ENCODE results near the gene TTC34. TPM values are rescaled to one million over a fixed set of nuclear protein-coding genes. Genes with fewer than 3 reads are reported as not detected.

TTC34 gene
- total RNA-seq, 4 donors from 2014 or later, result 0.04 to 0.19 (median 0.15) TPM; not detected in 1

DNA sequence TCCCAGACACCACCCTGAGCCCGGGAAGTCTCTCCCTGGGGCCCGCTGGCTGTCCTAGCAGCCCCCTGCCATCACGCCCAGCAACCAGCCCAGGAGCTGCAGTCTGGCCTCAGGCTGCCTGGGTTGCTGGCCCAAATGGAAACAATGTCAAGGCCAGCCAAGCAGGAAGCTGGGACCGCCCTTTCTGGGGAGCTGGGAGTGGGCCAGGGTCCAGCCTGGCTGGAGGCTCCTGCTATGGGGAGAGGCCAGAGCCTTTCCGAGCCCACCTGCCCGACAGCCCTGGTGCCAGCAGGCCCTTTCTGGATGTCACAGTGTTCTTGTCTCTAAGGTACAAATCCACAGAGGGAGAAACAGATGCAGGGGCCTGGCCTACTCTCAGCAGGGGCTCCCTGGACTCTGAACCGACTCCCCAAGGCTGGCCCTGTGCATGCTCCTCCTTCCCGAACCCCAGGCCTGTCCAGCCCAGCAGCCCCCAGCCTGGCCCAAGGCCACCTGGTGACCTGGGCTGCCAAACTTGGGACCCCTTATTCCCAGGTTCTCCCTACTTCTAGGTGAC, 167.5 kb downstream of the TTC34 start:
- intact Hi-C loops (cut with DNase I), result no loop called here

DNA sequence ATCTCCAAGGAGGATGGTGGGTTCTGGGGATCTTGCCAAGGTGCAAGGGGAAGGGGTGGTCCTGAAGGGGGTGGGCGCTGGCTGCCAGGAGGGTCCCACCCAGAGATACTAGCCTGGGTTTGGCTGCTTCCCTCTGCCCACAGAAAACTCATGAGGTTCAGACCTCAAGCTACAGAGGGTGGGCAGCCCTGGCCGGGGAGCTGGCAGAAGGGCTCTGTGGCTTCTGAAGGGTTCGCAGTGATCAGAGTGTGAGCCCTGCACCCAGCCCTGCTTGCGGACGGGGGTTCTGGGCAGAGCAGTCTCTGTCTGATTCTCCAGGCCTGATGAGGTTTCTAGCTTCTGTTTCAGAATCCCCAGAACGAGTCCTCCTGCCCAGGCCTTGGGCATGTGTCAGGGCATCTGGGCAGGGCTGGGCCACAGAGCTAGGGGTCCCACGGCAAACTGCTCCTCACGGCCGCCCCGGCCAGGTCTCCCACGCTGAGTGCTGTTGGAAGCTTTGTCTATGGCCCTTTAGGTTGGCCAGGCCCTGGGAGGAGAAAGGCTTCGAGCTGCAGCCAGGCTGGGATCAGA, 168.0 kb downstream of the TTC34 start:
- DNase-seq, result no peak
- TF ChIP-seq, protein P1, sequence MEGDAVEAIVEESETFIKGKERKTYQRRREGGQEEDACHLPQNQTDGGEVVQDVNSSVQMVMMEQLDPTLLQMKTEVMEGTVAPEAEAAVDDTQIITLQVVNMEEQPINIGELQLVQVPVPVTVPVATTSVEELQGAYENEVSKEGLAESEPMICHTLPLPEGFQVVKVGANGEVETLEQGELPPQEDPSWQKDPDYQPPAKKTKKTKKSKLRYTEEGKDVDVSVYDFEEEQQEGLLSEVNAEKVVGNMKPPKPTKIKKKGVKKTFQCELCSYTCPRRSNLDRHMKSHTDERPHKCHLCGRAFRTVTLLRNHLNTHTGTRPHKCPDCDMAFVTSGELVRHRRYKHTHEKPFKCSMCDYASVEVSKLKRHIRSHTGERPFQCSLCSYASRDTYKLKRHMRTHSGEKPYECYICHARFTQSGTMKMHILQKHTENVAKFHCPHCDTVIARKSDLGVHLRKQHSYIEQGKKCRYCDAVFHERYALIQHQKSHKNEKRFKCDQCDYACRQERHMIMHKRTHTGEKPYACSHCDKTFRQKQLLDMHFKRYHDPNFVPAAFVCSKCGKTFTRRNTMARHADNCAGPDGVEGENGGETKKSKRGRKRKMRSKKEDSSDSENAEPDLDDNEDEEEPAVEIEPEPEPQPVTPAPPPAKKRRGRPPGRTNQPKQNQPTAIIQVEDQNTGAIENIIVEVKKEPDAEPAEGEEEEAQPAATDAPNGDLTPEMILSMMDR (IDR thresholded peaks at IDR 0.05), result no peak
- TF ChIP-seq POLR2A (IDR thresholded peaks at IDR 0.05), result no peak

More for the DNA sequence above, 167.5 kb downstream of the TTC34 start:
- H3K27me3 ChIP-seq, result peaks cover 4 to 91% (median 8%) of the 10 kb centered on the region in 4 donors
- peaks cover 0 to 13% (median 4%) of the 10 kb centered on the region in 3 donors for H3K9me3 ChIP-seq
- TF ChIP-seq, protein P1 (IDR thresholded peaks at IDR 0.05), result no peak
- no peak for TF ChIP-seq POLR2A (IDR thresholded peaks at IDR 0.05)
- no peak overlapping the region for H3K4me3 ChIP-seq
- no peak overlapping the region for H3K27ac ChIP-seq
- no peak for DNase-seq
- H3K4me1 ChIP-seq, result peaks cover 0 to 2% (median under 1%) of the 10 kb centered on the region in 3 donors
- no peaks in the 10 kb centered on the region for H3K36me3 ChIP-seq
- 56% methylated on average over 3 of the region's 8 CpGs; no CpG with 5 or more reads in 1 of the 2 donors for WGBS, 2 donors

DNA sequence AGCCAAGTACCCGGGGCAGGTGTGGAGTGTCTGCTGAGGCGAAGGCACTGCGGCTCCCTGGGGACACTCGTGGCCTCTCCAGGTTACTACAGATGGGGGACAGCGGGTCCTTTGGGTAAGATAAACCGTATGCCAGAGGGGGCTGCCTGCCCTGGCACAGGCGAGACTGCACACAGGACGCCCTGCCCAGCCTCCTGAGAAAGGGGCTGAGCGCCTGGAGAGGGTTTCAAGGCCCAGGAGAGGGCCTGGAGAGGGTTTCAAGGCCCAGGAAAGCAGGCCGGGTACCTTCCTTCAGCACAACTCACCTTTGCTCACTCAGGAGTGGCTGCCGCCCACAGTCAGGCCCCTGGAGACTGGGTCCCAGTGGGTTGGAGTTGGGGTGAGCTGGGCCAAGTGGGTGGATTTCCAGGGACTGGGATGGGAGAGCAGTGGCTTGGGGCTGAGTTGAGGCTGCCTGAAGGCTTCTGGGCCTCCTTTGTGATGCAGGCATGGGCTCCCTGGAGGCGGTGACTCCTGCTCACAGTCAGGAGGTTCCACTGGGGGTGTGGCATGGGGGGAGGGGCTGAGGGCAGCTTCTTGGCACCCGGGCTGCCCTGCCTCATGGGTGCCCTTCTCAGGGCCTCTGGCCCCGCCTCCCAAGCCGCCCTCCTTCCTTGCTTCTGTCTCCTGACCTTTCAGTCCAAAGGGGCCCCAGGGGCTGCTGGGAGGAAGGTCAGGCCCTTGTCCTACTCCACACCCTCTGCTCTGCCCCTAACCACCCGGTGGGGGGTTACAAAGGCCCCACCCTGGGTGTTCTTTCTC, 168.7 kb downstream of the TTC34 start, which contains the start of gene MMEL1:
TSS of gene MMEL1 (minus strand) at position 456 of the 801 bp plus-strand sequence. CDS start 3,532 bp downstream, outside the sequence.
- TF ChIP-seq POLR2A (IDR thresholded peaks at IDR 0.05), result no peak
- TF ChIP-seq, protein P1 (IDR thresholded peaks at IDR 0.05), result no peak
- intact Hi-C loops (cut with DNase I), result no loop called here
- DNase-seq, result no peak
- peaks cover 0 to 11% (median 3%) of the 10 kb centered on the region in 3 donors for H3K4me1 ChIP-seq
- H3K27me3 ChIP-seq, result peaks cover 14 to 94% (median 18%) of the 10 kb centered on the region in 4 donors
- WGBS, 2 donors, result 41 to 65% methylated on average over 5 to 7 of the region's 16 CpGs
- no peaks in the 10 kb centered on the region for H3K36me3 ChIP-seq
- H3K27ac ChIP-seq, result no peak within 1 kb of the TSS
- no peak within 1 kb of the TSS for H3K4me3 ChIP-seq
- peaks cover 0 to 13% (median 4%) of the 10 kb centered on the region in 3 donors for H3K9me3 ChIP-seq

More for the DNA sequence above, 168.0 kb downstream of the TTC34 start:
- intact Hi-C loops (cut with DNase I), result no loop called here
- peaks cover 0 to 8% (median 3%) of the 10 kb centered on the region in 3 donors for H3K4me1 ChIP-seq
- 80% methylated on average over 1 of the region's 12 CpGs; no CpG with 5 or more reads in 1 of the 2 donors for WGBS, 2 donors
- H3K9me3 ChIP-seq, result peaks cover 0 to 13% (median 4%) of the 10 kb centered on the region in 3 donors
- H3K27ac ChIP-seq, result no peak overlapping the region
- H3K27me3 ChIP-seq, result peaks cover 7 to 94% (median 13%) of the 10 kb centered on the region in 4 donors
- H3K4me3 ChIP-seq, result no peak overlapping the region
- no peaks in the 10 kb centered on the region for H3K36me3 ChIP-seq

DNA sequence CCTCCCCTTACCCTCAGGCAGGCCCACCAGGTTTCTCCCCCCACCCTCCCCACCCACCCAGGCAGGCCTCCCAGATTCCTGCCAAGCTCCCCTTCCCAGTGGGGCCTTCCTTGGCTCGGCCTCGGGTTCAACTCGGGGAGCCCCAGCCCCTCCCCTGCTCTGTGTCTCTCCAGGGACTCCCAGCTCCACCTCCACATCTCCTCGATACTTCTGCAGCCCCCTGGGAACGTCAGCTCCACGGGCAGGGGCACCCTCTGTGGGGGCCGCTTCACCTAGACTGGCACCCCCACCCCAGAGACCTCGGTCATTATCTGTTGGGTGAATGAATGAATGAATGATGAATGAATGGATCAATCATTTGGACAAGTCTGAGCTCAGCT, 169.5 kb downstream of the TTC34 start:
- Histone ChIP-seq H3K4me3 (no peak overlapping the region), H3K27ac (no peak overlapping the region), H3K9me3 (peaks cover 0 to 10% (median 4%) of the 10 kb centered on the region in 3 donors), H3K27me3 (peaks cover 20 to 94% (median 21%) of the 10 kb centered on the region in 4 donors), H3K4me1 (peaks cover 0 to 11% (median 3%) of the 10 kb centered on the region in 3 donors), H3K36me3 (no peaks in the 10 kb centered on the region)
- TF ChIP-seq, protein P1 (IDR thresholded peaks at IDR 0.05), result no peak
- intact Hi-C loops (cut with DNase I), result no loop called here
- 49 to 65% methylated on average over 2 to 6 of the region's 8 CpGs for WGBS, 2 donors
- DNase-seq, result no peak

Data from esophagus squamous epithelium (tissue), 5 donors.